Stimulated activated CD8-positive, alpha-beta memory T cell treated with anti-CD3 and anti-CD28 coated beads, Interleukin-15, amount 100 ng/mL, for 24 hours (primary cell): ENCODE measurements around the gene HEBP2.
"Not testable (repeated sequence)": the region's sequence is repeated elsewhere in the genome, so short reads cannot be mapped to it uniquely, and the experiment has no call there.

Experiments
- DNase-seq: peaks from one replicate; pipeline ENCODE4 v3.0.0-alpha.2; 2020; ENCODE audit warnings: low read depth

Gene HEBP2, protein sequence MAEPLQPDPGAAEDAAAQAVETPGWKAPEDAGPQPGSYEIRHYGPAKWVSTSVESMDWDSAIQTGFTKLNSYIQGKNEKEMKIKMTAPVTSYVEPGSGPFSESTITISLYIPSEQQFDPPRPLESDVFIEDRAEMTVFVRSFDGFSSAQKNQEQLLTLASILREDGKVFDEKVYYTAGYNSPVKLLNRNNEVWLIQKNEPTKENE

DNA sequence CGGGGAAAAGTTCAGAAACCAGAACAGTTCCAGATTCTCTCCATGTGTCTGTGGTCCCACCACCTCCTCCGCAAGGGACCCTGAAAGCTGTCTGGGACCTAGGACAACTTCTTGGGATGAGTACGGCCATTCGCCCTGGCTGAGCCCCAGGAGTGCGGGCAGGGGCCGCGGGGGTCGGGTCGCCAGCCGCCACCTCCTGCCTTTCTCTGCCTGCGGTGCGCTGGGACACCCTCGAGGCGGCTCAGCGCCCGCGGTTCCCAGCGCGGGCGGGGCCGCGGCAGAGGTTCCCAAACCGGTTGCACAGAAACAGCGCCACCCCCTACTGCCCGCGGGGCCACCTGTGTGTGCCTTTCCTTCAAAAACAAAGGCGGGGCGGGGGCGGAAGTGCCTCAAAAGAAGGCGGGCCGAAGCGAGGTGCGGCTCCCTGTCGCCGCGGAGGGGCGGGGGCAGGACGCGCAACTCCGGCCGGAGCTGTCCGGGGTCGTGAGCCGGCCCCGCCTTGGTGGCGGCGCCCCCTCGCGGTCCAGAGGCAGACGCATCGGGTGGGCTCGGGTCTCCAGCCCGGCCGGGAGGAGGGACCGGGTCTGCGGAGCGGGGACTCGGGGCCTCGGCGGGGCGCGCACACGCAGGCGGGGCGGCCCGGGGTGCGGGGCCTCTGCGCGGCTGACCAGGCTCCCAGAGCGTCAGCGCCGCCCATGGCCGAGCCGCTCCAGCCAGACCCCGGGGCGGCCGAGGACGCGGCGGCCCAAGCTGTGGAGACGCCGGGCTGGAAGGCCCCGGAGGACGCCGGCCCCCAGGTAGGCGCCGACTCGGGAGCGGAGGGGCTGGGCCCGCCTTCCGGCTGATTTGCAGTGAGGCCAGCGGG is at the start of gene HEBP2:
Gene HEBP2 (plus strand): TSS at position 423 of the 865 bp plus-strand sequence. CDS start 273 bp downstream, at position 696.
- DNase-seq = peak; percentile 66

- DNase-seq = no peak
Observed at GRCh38 chr6:138357928-138358327, 46.1 kb upstream of the HEBP2 start.

GRCh38 chr6:138368684-138369083 is 35.3 kb upstream of the HEBP2 start:
- DNase-seq = not testable (repeated sequence)

- no peak for DNase-seq
Observed at GRCh38 chr6:138370631-138371451, 33.2 kb upstream of the HEBP2 start.

DNA sequence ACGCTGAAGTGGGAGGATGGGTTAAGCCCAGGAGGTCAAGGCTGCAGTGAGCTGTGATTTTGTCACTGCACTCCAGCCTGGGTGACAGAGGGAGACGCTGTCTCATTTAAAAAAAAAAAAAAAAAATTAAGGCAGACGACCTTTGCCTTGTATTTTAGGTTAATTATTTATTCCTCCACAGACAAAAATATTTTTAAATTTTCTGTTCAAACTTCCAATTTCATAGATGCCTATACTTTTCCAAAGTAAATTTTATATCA is 32.6 kb upstream of the HEBP2 start:
- DNase-seq = no peak

- DNase-seq = no peak
Observed at GRCh38 chr6:138371720-138372119, 32.3 kb upstream of the HEBP2 start.

DNA sequence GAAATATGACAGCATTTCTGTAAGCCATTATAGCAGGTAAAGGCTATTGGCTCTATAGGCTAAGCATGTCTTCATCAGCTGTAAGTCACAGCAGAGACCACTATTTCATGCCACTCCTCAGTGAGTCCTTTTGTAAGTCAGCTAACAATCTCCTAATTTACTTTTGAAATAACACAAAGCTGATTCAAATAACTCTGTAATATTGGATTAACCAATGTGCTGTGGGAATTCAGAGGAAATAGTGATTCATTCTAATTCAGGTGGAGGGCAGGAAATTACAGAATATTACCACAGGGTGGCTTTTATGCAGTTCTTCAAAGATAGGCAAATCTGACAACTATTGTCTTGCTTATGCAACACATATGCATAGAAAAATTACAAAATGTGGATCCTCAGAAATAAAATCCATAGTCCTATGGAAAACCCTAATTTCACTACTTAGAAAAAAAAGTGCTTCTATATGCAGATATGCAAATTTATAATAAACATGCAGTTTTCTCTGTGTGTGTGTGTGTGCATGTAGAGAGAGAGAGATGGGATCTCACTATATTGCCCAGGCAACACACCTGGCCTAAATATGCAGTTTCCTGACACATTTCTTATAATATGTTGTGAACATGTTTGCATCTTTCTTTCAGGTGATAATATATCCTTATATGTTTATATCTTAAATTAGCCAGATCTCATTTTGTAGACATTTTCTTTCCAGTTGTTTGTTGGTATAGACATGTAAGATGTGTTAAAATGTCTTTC is 31.1 kb upstream of the HEBP2 start:
- DNase-seq = no peak

- DNase-seq = no peak
Observed at GRCh38 chr6:138374230-138374629, 29.8 kb upstream of the HEBP2 start.

DNA sequence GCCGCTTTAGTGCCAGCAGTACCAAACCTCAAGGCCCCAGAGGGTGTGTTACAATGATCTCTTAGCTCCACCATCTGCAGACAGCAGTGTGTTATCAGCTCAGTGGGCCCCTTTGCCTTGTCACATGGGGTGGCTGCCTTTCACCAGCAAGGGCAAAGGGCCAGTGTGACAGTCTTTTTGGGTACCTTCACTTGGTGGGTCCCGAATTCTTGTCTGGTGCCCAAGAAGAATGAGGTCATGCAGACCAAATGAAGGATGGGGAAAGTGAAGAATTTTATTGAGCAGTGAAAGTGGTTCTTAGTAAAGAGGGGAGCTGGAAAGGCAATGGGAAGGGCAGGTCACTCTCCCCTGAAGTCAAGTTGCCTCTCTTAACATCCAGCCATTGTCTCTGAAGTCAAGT is 29.2 kb upstream of the HEBP2 start:
- no peak for DNase-seq

DNA sequence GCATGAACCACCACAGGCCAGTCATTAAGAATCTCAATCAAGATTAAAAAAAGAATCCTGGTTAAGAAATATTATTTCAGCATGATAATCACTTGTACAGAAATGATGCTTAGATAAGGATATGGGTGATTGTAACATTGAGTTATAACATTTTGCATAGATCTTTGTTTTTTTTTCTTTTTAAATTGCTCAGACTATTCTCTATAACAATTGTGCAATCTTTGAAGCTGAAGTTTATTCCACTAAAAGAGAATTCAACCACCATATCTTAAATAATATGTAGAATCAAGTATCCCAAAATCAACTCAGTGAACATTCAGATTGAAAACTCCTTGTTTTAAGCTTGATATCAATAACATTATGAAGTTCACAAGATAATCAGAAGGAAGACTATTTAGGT is 27.0 kb upstream of the HEBP2 start:
- no peak for DNase-seq

DNA sequence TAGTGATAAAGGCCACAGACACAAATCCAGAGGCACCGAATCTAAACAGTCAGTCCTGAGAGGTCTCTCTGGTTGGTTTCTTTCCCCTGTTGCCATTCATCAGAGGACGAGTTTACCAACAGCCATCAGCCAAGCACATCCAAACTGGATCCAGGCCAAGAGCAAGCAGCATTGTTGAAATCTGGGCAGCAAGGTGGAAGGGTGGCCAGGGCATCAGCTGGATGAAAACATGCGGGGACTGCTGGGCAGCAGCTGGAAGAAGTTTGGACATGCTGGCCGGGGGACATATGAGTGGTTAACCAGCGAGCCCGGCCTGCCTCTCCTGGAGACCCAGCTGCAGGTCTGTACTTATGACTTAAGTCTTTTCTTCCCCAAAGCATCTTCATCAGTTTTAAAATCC is 26.2 kb upstream of the HEBP2 start, which contains the start of gene SMIM28:
Gene SMIM28 (plus strand): TSS at position 62 of the 400 bp plus-strand sequence. CDS start 168 bp downstream, at position 230.
- DNase-seq = no peak

DNA sequence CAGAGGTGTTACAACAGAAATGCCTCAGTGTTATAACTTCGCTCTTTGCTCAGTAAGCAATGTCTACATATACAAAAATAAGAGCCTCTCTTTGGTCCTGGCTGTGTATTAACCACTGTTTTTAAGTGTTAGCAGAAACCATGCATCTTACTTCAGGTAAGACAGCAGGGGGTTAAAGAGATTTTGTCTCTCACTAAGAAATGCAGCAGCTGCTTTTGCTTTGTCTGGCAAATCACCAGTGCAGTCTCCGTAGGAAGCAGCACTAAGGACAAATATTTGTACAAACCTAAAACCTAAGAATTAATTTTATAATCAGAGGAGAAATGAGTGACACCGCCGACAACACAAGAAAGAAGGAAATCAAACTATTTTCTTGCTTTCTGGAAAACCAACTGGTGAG is 25.6 kb upstream of the HEBP2 start:
- no peak for DNase-seq

DNA sequence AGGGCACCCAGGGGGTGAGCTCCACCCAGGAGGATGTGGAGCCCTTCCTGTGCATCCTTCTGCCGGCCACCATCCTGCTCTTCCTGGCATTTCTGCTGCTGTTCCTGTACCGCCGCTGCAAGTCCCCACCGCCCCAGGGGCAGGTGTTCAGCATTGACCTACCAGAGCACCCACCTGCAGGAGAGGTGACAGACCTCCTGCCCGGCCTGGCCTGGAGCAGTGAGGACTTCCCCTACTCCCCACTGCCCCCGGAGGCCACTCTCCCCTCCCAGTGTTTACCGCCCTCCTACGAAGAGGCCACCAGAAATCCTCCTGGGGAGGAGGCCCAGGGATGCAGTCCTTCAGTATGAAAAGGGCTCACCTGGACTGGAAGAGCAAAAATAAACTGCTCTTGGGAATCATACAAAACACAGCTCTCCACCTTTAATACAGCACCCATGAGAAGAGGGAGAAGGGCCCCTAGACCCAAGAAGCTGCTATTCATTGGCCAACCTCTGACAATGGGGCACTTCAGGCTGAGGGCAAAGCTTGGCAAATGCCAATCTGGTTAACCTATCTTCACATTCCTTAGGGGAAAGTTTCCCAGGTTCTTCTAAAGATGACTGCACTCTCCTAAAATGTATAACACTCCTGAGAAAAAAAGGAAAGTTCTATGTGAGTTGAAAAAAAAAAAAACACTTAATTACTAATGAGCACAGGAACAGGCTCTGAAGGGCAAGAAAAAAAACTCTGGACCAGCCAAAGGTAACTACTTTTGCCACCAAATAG is 21.3 kb upstream of the HEBP2 start:
- DNase-seq = no peak

DNA sequence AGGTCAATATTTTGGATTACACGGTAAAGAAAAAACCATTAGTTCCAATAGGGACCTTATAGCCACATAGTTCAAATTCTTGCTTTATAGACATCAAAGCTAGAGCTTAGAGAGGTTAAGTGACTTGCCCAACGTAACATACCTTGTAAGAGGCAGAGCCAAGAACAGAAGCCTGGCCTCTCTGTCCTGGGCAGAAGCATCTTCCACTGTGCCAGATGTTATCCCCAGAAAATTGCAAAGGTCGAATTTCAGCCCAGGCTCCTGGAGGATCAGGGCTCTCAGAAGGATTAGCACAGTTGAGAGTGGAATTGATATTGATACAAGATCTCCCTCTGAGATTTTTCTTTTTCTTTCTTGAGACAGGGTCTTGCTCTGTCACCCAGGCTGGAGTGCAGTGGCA is 20.2 kb upstream of the HEBP2 start:
- no peak for DNase-seq

DNA sequence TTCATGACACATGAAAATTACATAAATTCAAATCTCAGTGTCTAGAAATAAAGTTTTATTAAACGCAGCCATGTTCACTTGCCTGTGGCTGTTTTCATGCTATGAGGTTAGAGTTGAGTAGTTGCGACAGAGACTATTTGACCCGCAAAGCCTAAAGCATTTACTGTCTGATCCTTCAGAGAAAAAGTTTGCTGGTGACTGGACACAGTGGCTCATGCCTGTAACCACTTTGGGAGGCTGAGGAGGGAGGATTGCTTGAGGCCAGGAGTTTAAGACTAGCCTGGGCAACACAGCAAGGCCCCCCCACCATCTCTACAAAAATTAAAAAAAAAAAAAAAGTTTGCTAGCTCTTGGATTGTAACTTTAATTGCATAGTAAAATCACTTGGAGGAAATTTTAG is 17.1 kb upstream of the HEBP2 start:
- no peak for DNase-seq

- DNase-seq = no peak
Observed at GRCh38 chr6:138387577-138388368, 16.2 kb upstream of the HEBP2 start.

DNA sequence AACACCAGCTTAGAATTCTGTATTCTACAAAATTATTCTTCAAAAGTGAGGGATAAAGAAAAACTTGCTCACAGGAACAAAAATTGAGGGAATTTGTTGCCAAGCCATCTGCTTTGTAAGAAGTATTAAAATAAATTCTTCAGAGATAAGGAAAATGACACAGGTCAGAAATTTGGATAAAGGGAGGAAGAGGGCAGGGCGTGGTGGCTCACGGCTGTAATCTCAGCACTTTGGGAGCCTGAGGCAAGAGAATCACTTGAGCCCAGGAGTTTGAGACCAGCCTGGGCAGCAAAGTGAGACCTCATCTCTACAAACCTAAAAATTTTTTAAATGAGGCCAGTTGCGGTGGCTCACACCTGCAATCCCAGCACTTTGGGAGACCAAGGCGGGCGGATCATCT is 14.5 kb upstream of the HEBP2 start:
- DNase-seq = no peak

- DNase-seq = no peak
Observed at GRCh38 chr6:138393871-138394783, 9.9 kb upstream of the HEBP2 start.

DNA sequence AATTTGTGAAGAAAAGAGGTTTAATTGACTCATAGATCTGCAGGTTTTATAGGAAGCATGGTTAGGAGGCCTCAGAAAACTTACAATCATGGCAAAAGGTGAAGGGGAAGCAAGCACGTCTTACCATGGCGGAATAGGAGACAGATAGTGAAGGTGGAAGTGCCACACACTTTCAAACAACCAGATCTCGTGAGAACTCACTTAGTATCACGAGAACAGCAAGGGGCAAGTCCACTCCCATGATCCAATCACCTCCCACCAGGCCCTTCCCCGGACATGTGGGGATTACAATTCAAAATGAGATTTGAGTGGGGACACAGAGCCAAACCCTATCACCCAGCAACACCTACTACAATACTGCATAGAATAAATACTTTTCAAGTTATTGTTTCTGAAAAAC is 7.3 kb upstream of the HEBP2 start:
- DNase-seq = no peak
